GM06990 (cell line): Measurements from ENCODE around the gene CNRIP1.

Experiments used
- DNase-seq: peaks from one replicate; pipeline ENCODE4 v3.0.0-alpha.2; 2011; ENCODE audit not compliant: insufficient read length; ENCODE audit errors: extremely low read depth
- H3K27me3 ChIP-seq: replicated peaks from 2 replicates; pipeline ENCODE4 v1.6.0; 2011; ENCODE audit warnings: low read length; ENCODE audit not compliant: control insufficient read depth, insufficient read depth
- H3K36me3 ChIP-seq: 2 replicates; pipeline ENCODE4 v1.5.1; 2011; ENCODE audit warnings: low read length; ENCODE audit not compliant: control insufficient read depth, insufficient read depth
- H3K4me3 ChIP-seq: replicated peaks from 2 replicates; pipeline ENCODE4 v1.5.1; 2011; ENCODE audit warnings: low read depth, mild to moderate bottlenecking, control low read depth, low read length
- TF ChIP-seq, protein P1 (sequence below): IDR thresholded peaks from 2 replicates; pipeline ENCODE4 v1.5.1; 2011; ENCODE audit warnings: low read length, control low read depth, mild to moderate bottlenecking, inconsistent platforms; ENCODE audit not compliant: insufficient read depth, poor library complexity, severe bottlenecking

The CNRIP1 gene

DNA sequence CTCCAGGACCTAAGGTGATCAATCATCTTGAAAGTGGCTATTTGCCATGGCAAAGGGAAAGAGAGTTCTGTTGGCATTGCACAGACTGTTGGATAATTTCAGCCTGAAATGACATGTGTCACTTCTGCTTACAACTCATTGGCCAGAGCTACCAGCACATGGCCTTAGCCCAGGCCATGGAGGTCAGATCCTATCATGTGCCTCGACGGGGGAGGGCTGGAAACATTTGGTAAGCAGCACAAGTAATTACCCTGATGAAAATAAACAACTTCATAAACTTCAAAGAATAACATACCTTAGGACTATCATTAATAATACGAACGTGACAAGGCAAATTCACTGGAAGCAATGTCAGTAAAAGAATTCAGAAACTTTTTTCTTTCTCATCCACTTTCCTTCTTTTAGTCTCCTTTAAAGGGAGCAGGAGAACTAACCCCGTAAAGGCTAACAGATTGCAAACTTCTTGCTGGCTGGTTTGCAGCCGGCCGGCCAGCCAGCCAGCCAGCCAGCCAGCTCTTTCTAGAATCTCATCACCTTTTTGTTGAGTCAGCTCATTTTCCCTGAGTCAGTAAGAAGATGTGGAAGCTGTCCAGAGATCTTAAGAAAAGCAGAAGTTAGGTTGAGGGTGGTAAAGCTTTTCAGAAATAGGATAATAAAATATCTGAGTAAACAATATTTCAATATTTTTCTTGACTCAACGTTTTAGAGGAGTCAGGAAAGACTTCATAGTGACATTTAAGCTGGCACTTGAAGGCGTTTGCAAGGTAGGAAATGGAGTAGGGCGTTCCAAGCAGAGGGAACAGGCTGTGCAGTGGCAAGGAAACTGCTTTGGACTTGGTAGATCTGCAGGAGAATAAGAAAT, 31.9 kb downstream of the CNRIP1 start:
- Histone ChIP-seq H3K36me3 (no peaks in the 10 kb centered on the region), H3K4me3 (no peak overlapping the region), H3K27me3 (no peaks in the 10 kb centered on the region)
- DNase-seq = no peak
- TF ChIP-seq, protein P1, sequence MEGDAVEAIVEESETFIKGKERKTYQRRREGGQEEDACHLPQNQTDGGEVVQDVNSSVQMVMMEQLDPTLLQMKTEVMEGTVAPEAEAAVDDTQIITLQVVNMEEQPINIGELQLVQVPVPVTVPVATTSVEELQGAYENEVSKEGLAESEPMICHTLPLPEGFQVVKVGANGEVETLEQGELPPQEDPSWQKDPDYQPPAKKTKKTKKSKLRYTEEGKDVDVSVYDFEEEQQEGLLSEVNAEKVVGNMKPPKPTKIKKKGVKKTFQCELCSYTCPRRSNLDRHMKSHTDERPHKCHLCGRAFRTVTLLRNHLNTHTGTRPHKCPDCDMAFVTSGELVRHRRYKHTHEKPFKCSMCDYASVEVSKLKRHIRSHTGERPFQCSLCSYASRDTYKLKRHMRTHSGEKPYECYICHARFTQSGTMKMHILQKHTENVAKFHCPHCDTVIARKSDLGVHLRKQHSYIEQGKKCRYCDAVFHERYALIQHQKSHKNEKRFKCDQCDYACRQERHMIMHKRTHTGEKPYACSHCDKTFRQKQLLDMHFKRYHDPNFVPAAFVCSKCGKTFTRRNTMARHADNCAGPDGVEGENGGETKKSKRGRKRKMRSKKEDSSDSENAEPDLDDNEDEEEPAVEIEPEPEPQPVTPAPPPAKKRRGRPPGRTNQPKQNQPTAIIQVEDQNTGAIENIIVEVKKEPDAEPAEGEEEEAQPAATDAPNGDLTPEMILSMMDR = no peak

DNA sequence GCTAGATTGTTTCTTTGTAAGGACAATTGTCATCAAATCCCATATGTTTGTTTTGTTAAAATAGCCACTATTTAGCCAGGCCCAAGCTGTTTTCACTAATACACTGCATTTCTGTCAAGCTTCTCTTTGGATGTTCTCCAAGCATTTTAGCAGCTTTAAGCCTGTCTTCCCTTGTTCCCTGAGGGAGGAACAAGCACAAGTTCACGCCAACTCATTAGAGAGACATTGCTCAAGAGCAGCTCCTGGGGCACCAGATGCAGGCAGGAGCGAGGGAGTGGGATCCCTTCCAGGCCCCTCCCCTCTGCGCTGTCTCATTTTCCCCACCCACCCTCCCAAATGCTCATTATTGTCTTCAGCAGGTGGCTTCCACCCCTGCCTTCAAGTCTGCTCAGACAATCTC, 34.9 kb downstream of the CNRIP1 start:
- DNase-seq = no peak
- H3K27me3 ChIP-seq = no peaks in the 10 kb centered on the region
- H3K36me3 ChIP-seq = no peaks in the 10 kb centered on the region
- TF ChIP-seq, protein P1 = no peak
- no peak overlapping the region for H3K4me3 ChIP-seq

DNA sequence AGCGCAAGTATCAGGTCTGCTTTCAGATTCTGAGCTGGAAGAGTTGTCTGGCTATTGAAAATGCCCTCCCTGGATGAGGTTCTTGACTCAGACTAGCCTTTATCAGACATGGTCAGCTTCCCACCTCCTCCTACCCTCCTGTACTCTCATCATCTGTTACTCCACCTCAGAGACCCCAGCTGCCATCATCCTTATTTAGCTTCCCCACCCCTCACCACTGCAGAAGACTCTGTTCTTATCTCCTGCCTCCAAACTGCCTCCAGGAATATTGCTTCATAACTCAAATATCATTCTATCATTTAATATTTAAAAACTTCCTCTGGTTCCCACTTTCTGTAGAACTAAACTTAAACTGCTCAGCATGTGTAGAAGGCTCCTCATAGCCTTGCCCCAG, 36.3 kb downstream of the CNRIP1 start:
- no peaks in the 10 kb centered on the region for H3K27me3 ChIP-seq
- no peaks in the 10 kb centered on the region for H3K36me3 ChIP-seq
- TF ChIP-seq, protein P1 = no peak
- H3K4me3 ChIP-seq = no peak overlapping the region
- DNase-seq = no peak

DNA sequence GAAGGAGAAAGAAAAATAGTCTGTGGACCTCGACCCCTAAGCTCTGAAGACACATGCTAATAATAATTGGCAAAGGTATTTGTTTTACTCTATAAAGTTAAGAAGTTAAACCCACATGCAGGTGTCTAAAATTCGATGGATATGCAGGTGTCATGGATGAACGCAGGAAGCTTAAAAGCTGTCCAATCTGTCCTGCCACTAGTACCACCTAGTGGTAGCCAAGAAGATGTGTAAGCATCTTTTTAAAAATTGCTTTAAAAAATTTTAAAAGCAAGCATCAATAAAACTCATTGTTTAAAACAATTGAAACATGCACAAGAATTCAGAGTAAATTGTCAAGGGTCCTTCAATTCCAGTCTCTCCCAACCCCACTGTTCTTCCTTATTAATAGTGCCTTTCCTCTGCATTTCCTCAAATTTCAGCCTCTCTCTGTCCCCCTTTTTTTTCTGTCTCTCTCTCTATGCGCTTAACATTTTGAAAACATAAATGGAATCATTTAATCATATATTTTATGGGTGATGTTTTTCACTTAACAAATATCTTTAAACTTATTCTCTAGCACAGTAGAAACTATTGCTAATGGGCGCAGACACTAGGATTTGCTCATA, 36.8 kb downstream of the CNRIP1 start:
- Histone ChIP-seq H3K4me3 (no peak overlapping the region), H3K27me3 (no peaks in the 10 kb centered on the region), H3K36me3 (no peaks in the 10 kb centered on the region)
- peak; percentile 7 for DNase-seq
- TF ChIP-seq, protein P1 = peak; percentile 83

DNA sequence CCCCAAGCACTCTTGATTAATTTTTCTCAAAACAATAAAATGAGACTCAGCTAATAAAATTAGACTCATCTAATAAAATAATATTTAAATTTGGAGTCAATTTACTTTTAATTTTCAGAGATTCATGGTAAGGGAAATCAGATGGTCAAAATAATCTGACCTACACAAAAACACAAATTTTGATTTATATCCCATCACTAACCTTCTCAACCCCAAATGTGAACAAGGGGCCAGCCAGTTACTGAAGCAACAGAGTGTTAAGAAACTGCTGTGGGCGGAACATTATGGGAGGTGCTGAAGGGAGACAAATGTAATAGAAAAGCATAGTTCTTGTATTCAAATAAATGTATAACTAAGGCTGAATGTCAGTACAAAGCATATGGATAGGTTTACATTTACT, 39.0 kb downstream of the CNRIP1 start:
- TF ChIP-seq, protein P1 = no peak
- no peak for DNase-seq
- Histone ChIP-seq H3K4me3 (no peak overlapping the region), H3K36me3 (no peaks in the 10 kb centered on the region), H3K27me3 (no peaks in the 10 kb centered on the region)
